Measurements from ENCODE around the gene ZNF275.

DNA sequence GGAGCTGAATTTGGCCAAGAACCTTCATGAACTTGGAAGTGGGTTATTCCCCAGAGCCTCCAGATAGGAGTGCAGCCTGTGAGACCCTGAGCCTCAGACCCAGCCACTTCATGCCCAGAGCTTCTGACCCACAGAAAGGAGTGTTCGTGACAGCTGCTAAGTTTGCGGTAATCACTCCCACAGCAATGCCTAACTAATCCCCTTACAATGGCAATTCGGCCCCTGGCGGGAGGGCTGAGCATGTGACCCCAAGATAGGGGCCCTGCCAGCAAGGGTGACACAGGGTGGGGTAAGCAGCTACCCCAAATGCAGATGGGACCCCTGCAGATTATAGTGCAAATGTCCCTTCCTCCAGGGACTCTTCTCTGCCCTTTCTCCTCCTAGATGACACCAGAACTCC, 44.7 kb downstream of the ZNF275 start:
- TF ChIP-seq CTCF (IDR thresholded peaks at IDR 0.05) (no peak), POLR2A (IDR thresholded peaks at IDR 0.05) (no peak), EP300 (IDR thresholded peaks at IDR 0.05) (no peak)
